Esophagus squamous epithelium (tissue), 5 donors: ENCODE data around the gene FFAR1. TPM values are rescaled to one million over a fixed set of nuclear protein-coding genes. Genes with fewer than 3 reads are reported as not detected.
A peak's percentile ranks its signal among the peaks of the same experiment; 100 is the strongest.

ENCODE experiments used
- DNase-seq: peaks from one replicate; lab custom pipeline; 2025; lab: John Stamatoyannopoulos, UW
- H3K27ac ChIP-seq, 4 donors: fragments of 200-600 bp; sonication (generic); one replicate each; pipeline ENCODE4 v1.5.1; 2016 to 2019; ENCODE audit warnings: mild to moderate bottlenecking in 1 of 4
- H3K27me3 ChIP-seq, 4 donors: fragments of 200-600 bp; sonication (generic); 1 replicate in 3 of 4; 2 replicates in 1 of 4; pipeline versions ENCODE4 v1.5.1 to v1.6.0; 2017 to 2021; ENCODE audit warnings: antibody characterized with exemption in 1 of 4
- H3K36me3 ChIP-seq, 3 donors: fragments of 200-600 bp; sonication (generic); one replicate each; pipeline ENCODE4 v1.5.1; 2016 to 2019
- H3K4me1 ChIP-seq, 3 donors: fragments of 200-600 bp; sonication (generic); one replicate each; pipeline ENCODE4 v1.5.1; 2017 to 2019
- H3K4me3 ChIP-seq, 4 donors: fragments of 200-600 bp; sonication (generic); 1 replicate in 3 of 4; 2 replicates in 1 of 4; pipeline ENCODE4 v1.5.1; 2016 to 2019; ENCODE audit warnings: mild to moderate bottlenecking in 2 of 4, moderate library complexity in 1 of 4
- H3K9me3 ChIP-seq, 3 donors: fragments of 200-600 bp; sonication (generic); one replicate each; pipeline ENCODE4 v1.5.1; 2016 to 2019
- CTCF ChIP-seq, 6 experiments: fragments of 450-650 bp in 4 of 6; fragments of 200-600 bp in 2 of 6; sonication (generic) in 2 of 6; IDR thresholded peaks; one replicate each; pipeline ENCODE4 v1.5.1; 2016 to 2019; ENCODE audit warnings: antibody characterized with exemption in 6 of 6, mild to moderate bottlenecking in 4 of 6, moderate library complexity in 4 of 6
- POLR2A ChIP-seq, 4 donors: fragments of 450-650 bp; IDR thresholded peaks; one replicate each; pipeline ENCODE4 v1.6.1; 2017; ENCODE audit warnings: antibody characterized with exemption in 4 of 4, mild to moderate bottlenecking in 4 of 4, moderate library complexity in 3 of 4
- WGBS, 2 donors: methylation state at CpG; one replicate each; pipeline ENCODE4 v1.1.5; 2018; 5-methylcytosine and 5-hydroxymethylcytosine counted together
- intact Hi-C: fragments of 100-400 bp; cut with DNase I; formaldehyde crosslinking; loops from one replicate; pipeline ENCODE4 v1.15.0; 2022
- total RNA-seq, 4 donors: library from RNA; depleted of rRNA; stranded (reverse); fragments of >200 nt; gene quantifications; one replicate each; pipeline ENCODE4 v1.1.0, GENCODE V29; 2016
- donor health status: DM: yes; HTN: yes; CAD: no.

The FFAR1 gene
- total RNA-seq, 4 donors from 2014 or later, result not detected

GRCh38 chr19:35350591-35350990 is 2.9 kb downstream of the FFAR1 start:
- Histone ChIP-seq H3K27me3 (peaks cover 0 to 79% (median 0%) of the 10 kb centered on the region in 4 donors), H3K9me3 (no peaks in the 10 kb centered on the region), H3K27ac (no peak overlapping the region), H3K4me1 (peaks cover 0 to 11% (median 0%) of the 10 kb centered on the region in 3 donors), H3K36me3 (no peaks in the 10 kb centered on the region), H3K4me3 (no peak overlapping the region)
- no peak for DNase-seq
- 78 to 83% methylated on average over 3 of the region's 7 CpGs for WGBS, 2 donors
- TF ChIP-seq CTCF (IDR thresholded peaks at IDR 0.05), result no peak
- no peak for TF ChIP-seq POLR2A (IDR thresholded peaks at IDR 0.05)
- intact Hi-C loops, result loop anchor here (5.0 kb wide), 1 partner anchor 147 kb away; no protein-coding TSS in a partner anchor

GRCh38 chr19:35351411-35352176 is 3.9 kb downstream of the FFAR1 start:
- TF ChIP-seq CTCF (IDR thresholded peaks at IDR 0.05), result no peak
- no peak for TF ChIP-seq POLR2A (IDR thresholded peaks at IDR 0.05)
- Histone ChIP-seq H3K4me3 (no peak overlapping the region), H3K27ac (no peak overlapping the region), H3K9me3 (no peaks in the 10 kb centered on the region), H3K27me3 (peaks cover 0 to 71% (median 0%) of the 10 kb centered on the region in 4 donors), H3K36me3 (no peaks in the 10 kb centered on the region), H3K4me1 (peaks cover 0 to 11% (median 0%) of the 10 kb centered on the region in 3 donors)
- intact Hi-C loops, result loop anchor here (5.0 kb wide), 1 partner anchor 146 kb away; no protein-coding TSS in a partner anchor
- 83 to 88% methylated on average over 7 to 17 of the region's 47 CpGs for WGBS, 2 donors
- DNase-seq, result no peak

GRCh38 chr19:35352177-35352447 is 4.4 kb downstream of the FFAR1 start:
- TF ChIP-seq CTCF (IDR thresholded peaks at IDR 0.05), result no peak
- no peak for TF ChIP-seq POLR2A (IDR thresholded peaks at IDR 0.05)
- Histone ChIP-seq H3K4me1 (peaks cover 0 to 6% (median 0%) of the 10 kb centered on the region in 3 donors), H3K4me3 (no peak overlapping the region), H3K27ac (no peak overlapping the region), H3K36me3 (no peaks in the 10 kb centered on the region), H3K9me3 (no peaks in the 10 kb centered on the region), H3K27me3 (peaks cover 0 to 74% (median 0%) of the 10 kb centered on the region in 4 donors)
- WGBS, 2 donors, result 87 to 90% methylated on average over 2 to 3 of the region's 18 CpGs
- DNase-seq, result no peak
- intact Hi-C loops, result loop anchor here (5.0 kb wide), 1 partner anchor 145 kb away; no protein-coding TSS in a partner anchor

GRCh38 chr19:35352448-35353304 is 5.0 kb downstream of the FFAR1 start:
- Histone ChIP-seq H3K4me1 (peaks cover 0 to 6% (median 0%) of the 10 kb centered on the region in 3 donors), H3K4me3 (no peak overlapping the region), H3K36me3 (no peaks in the 10 kb centered on the region), H3K27ac (no peak overlapping the region), H3K27me3 (peaks cover 0 to 74% (median 0%) of the 10 kb centered on the region in 4 donors), H3K9me3 (no peaks in the 10 kb centered on the region)
- DNase-seq, result no peak
- WGBS, 2 donors, result 4 to 13% methylated on average over 13 to 21 of the region's 32 CpGs
- peak; percentile 60 to 90 (median 77) for TF ChIP-seq CTCF (IDR thresholded peaks at IDR 0.05)
- no peak for TF ChIP-seq POLR2A (IDR thresholded peaks at IDR 0.05)
- intact Hi-C loops, result loop anchor here (5.0 kb wide), 1 partner anchor 145 kb away; no protein-coding TSS in a partner anchor
